SK-N-SH (cell line): Measurements from ENCODE around the gene TFAP2D. TPM values are rescaled to one million over a fixed set of nuclear protein-coding genes. Genes with fewer than 3 reads are reported as not detected.

Experiments used
- CTCF ChIA-PET: fragments of 300-600, 350-600 bp; formaldehyde crosslinking; extraction: SDS; loops from one replicate; lab custom pipeline; 2021; lab: Yijun Ruan, JAX
- POLR2A ChIA-PET: fragments of 350-600 bp; sonication (Branson Sonifier 250); formaldehyde crosslinking; extraction: SDS; loops from one replicate; lab custom pipeline; 2020; ENCODE audit warnings: antibody characterized with exemption, inconsistent platforms; lab: Yijun Ruan, JAX
- DNase-seq: peaks from one replicate; pipeline ENCODE4 v3.0.0; 2012
- H2AFZ ChIP-seq: fragments of 200-600 bp; sonication (generic); 2 replicates; pipeline ENCODE4 v1.8.1; 2016; ENCODE audit warnings: antibody characterized with exemption, mild to moderate bottlenecking, low read depth
- H3F3A ChIP-seq: fragments of 200-600 bp; sonication (generic); replicated peaks from 2 replicates; pipeline ENCODE3; 2016; ENCODE audit warnings: antibody characterized with exemption, mild to moderate bottlenecking; ENCODE audit not compliant: insufficient read depth
- H3K27ac ChIP-seq, 2 experiments: fragments of 200-500 bp in 1 of 2; fragments of 200-600 bp in 1 of 2; sonication (Bioruptor generic) in 1 of 2; sonication (generic), shearing (Covaris generic) in 1 of 2; 2 replicates each; pipeline versions ENCODE4 v1.5.1 to v1.6.1; 2014 to 2016; ENCODE audit warnings: low read depth in 2 of 2, inconsistent platforms in 1 of 2, low read length in 1 of 2, mild to moderate bottlenecking in 1 of 2, mixed read lengths in 1 of 2
- H3K27me3 ChIP-seq: fragments of 200-600 bp; sonication (generic), shearing (Covaris generic); 2 replicates; pipeline ENCODE4 v1.6.1; 2016; ENCODE audit warnings: mixed run types; ENCODE audit not compliant: insufficient read depth
- H3K36me3 ChIP-seq, 2 experiments: fragments of 200-500 bp in 1 of 2; fragments of 200-600 bp in 1 of 2; sonication (Bioruptor generic) in 1 of 2; sonication (generic) in 1 of 2; replicated peaks in 1 of 2; 2 replicates each; pipeline versions ENCODE3 to v1.5.1; 2014 to 2016; ENCODE audit warnings: low read length in 1 of 2, mild to moderate bottlenecking in 1 of 2; ENCODE audit not compliant: insufficient read depth in 2 of 2, control insufficient read depth in 1 of 2
- H3K4me1 ChIP-seq, 2 experiments: fragments of 200-500 bp in 1 of 2; fragments of 200-600 bp in 1 of 2; sonication (Bioruptor generic) in 1 of 2; sonication (generic), shearing (Covaris generic) in 1 of 2; 2 replicates each; pipeline versions ENCODE4 v1.5.1 to v1.6.1; 2014 to 2016; ENCODE audit warnings: low read depth in 1 of 2, low read length in 1 of 2, mixed run types in 1 of 2; ENCODE audit not compliant: insufficient read depth in 2 of 2, control insufficient read depth in 1 of 2
- H3K4me2 ChIP-seq: fragments of 200-600 bp; sonication (generic), shearing (Covaris generic); 2 replicates; pipeline ENCODE4 v1.6.1; 2017; ENCODE audit warnings: mixed run types
- H3K4me3 ChIP-seq, 2 experiments: fragments of 200-500 bp in 1 of 2; fragments of 200-600 bp in 1 of 2; sonication (Bioruptor generic) in 1 of 2; sonication (generic), shearing (Covaris generic) in 1 of 2; 2 replicates each; pipeline versions ENCODE4 v1.5.1 to v1.8.1; 2014 to 2016; ENCODE audit warnings: low read depth in 2 of 2, inconsistent platforms in 1 of 2, low read length in 1 of 2, mild to moderate bottlenecking in 1 of 2, mixed read lengths in 1 of 2, moderate library complexity in 1 of 2
- H3K79me2 ChIP-seq: fragments of 200-600 bp; sonication (generic); 2 replicates; pipeline ENCODE4 v1.8.1; 2017; ENCODE audit warnings: mild to moderate bottlenecking; ENCODE audit not compliant: insufficient read depth
- H3K9ac ChIP-seq: fragments of 200-600 bp; sonication (generic); 2 replicates; pipeline ENCODE4 v1.6.1; 2017; ENCODE audit warnings: mixed run types
- H3K9me2 ChIP-seq: fragments of 200-600 bp; sonication (generic); 2 replicates; pipeline ENCODE4 v1.6.1; 2017; ENCODE audit warnings: mixed run types
- H3K9me3 ChIP-seq: fragments of 200-600 bp; sonication (generic); 2 replicates; pipeline ENCODE4 v1.6.1; 2017; ENCODE audit warnings: mixed run types, mild to moderate bottlenecking, moderate library complexity
- H4K20me1 ChIP-seq: fragments of 200-600 bp; sonication (generic); 2 replicates; pipeline ENCODE4 v1.6.1; 2017; ENCODE audit warnings: mild to moderate bottlenecking, mixed run types; ENCODE audit not compliant: insufficient read depth
- EP300 ChIP-seq, 2 experiments: IDR thresholded peaks; 2 replicates each; pipeline versions ENCODE4 v1.4.0 to v1.6.1; 2012; ENCODE audit warnings: borderline replicate concordance in 1 of 2, low read depth in 1 of 2, low read length in 1 of 2
- EZH2phosphoT487 ChIP-seq: fragments of 200-600 bp; sonication (generic); IDR thresholded peaks from 2 replicates; pipeline ENCODE4 v1.6.1; 2017; ENCODE audit warnings: low read depth, mixed run types, mild to moderate bottlenecking, antibody characterized with exemption, moderate library complexity, borderline replicate concordance
- FOSL2 ChIP-seq: IDR thresholded peaks from 2 replicates; pipeline ENCODE4 v1.4.0; 2012; ENCODE audit warnings: low read depth, mild to moderate bottlenecking, moderate library complexity, borderline replicate concordance
- FOXJ3 ChIP-seq: sonication (generic); formaldehyde crosslinking; IDR thresholded peaks from 2 replicates; pipeline ENCODE4 v1.5.1; 2020; ENCODE audit warnings: mild to moderate bottlenecking, missing genetic modification reagents
- FOXM1 ChIP-seq: IDR thresholded peaks from 2 replicates; pipeline ENCODE4 v1.4.0; 2012; ENCODE audit warnings: low read depth, mild to moderate bottlenecking
- IRF3 ChIP-seq: fragments of 150-350 bp; IDR thresholded peaks from 2 replicates; pipeline ENCODE4 v1.6.1; 2016; ENCODE audit warnings: mild to moderate bottlenecking, low read depth, low read length
- MEF2A ChIP-seq: IDR thresholded peaks from 2 replicates; pipeline ENCODE4 v1.4.0; 2012; ENCODE audit warnings: low read depth, borderline replicate concordance
- RFX5 ChIP-seq: IDR thresholded peaks from 2 replicates; pipeline ENCODE4 v1.6.1; 2012; ENCODE audit warnings: mild to moderate bottlenecking, improper control_type of control experiment, low read length
- SMC3 ChIP-seq: IDR thresholded peaks from 2 replicates; pipeline ENCODE4 v1.6.1; 2012; ENCODE audit warnings: low read depth, low read length, improper control_type of control experiment
- TAF1 ChIP-seq: IDR thresholded peaks from 2 replicates; pipeline ENCODE4 v1.6.1; 2012; ENCODE audit warnings: low read depth, mild to moderate bottlenecking, low read length, moderate library complexity, borderline replicate concordance
- TCF12 ChIP-seq: IDR thresholded peaks from 2 replicates; pipeline ENCODE4 v1.4.0; 2012
- USF2 ChIP-seq: fragments of 150-350 bp; IDR thresholded peaks from 2 replicates; pipeline ENCODE4 v1.6.1; 2017; ENCODE audit warnings: antibody characterized with exemption, low read length, low read depth, borderline replicate concordance
- YY1 ChIP-seq: IDR thresholded peaks from 2 replicates; pipeline ENCODE4 v1.4.0; 2012; ENCODE audit warnings: low read depth, mild to moderate bottlenecking
- WGBS: methylation state at CpG from one replicate; pipeline ENCODE4 v1.1.6; 2017; ENCODE audit warnings: low lambda C conversion rate; 5-methylcytosine and 5-hydroxymethylcytosine counted together
- polyA plus RNA-seq, 3 experiments: library from polyadenylated mRNA; depleted of rRNA; stranded (reverse); fragments of >200 nt; gene quantifications; 2 replicates each; pipeline ENCODE4 v1.2.3, GENCODE V29; 2012
- TF ChIP-seq, protein P1 (sequence below): IDR thresholded peaks from 2 replicates; pipeline ENCODE4 v1.4.0; 2012; ENCODE audit warnings: low read depth, borderline replicate concordance
- TF ChIP-seq, protein P2 (sequence below): IDR thresholded peaks from 2 replicates; pipeline ENCODE4; 2012
- TF ChIP-seq, protein P3 (sequence below): IDR thresholded peaks from 2 replicates; pipeline ENCODE4 v1.4.0; 2012; ENCODE audit warnings: low read depth, borderline replicate concordance

The TFAP2D gene
- polyA plus RNA-seq, 1 of the 3 experiments (the other 2 are of a cell fraction) = not detected

DNA sequence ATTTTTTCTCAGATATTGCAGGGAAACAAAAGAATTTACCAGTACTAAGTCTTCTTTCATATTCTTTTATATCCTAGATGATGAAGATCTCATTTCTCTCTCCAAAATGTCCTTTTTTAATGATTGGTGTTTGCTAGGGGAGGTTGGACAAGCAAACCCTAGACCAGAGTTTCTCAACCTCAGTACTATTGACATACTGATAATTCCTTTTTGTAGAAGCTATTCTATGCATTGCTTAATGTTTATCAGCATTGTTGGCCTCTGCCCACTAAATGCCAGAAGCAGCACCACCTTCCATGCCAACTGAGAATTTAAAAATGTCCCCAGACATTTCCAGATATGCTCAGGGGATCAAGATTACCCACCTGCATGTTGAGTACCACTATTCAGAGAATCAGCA lies 91.0 kb downstream of the TFAP2D start (continued):
- TF ChIP-seq EZH2phosphoT487 (no peak), EP300 (IDR thresholded peaks at IDR 0.05; ENCODE audit: borderline replicate concordance in 1 of 2, low read depth in 1 of 2, low read length in 1 of 2) (no peak), USF2 (no peak), TCF12 (no peak), FOXM1 (no peak), SMC3 (no peak), FOSL2 (no peak)
- TF ChIP-seq, protein P1, sequence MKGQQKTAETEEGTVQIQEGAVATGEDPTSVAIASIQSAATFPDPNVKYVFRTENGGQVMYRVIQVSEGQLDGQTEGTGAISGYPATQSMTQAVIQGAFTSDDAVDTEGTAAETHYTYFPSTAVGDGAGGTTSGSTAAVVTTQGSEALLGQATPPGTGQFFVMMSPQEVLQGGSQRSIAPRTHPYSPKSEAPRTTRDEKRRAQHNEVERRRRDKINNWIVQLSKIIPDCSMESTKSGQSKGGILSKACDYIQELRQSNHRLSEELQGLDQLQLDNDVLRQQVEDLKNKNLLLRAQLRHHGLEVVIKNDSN = no peak

DNA sequence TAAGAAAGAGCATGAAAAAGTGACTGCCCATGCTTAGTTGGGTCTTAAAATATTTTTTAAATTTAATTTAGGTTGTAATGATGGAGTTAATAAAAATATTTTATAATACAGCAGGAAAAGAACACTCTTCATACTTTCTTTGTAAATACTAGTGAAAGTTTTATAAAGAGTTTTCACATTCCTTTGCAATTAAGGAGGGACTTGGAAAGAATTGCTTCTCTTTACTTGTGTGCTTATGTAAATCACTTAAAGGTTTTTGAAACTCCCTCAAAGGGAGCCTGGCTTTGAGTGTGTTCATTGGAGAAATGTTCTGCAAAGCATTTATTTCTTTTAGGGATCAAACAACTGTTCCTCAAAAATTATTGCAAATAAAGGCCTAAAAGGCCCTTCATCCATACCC lies 93.7 kb downstream of the TFAP2D start:
- H3K9me3 ChIP-seq = no peaks in the 10 kb centered on the region
- H3K36me3 ChIP-seq = no peaks in the 10 kb centered on the region
- H3K4me2 ChIP-seq = no peak overlapping the region
- no peak for DNase-seq
- no peak overlapping the region for H3K9ac ChIP-seq
- no peak overlapping the region for H3K4me3 ChIP-seq
- H2AFZ ChIP-seq = no peak overlapping the region
- no peaks in the 10 kb centered on the region for H4K20me1 ChIP-seq
- no peaks in the 10 kb centered on the region for H3F3A ChIP-seq
- H3K9me2 ChIP-seq = no peaks in the 10 kb centered on the region
- H3K4me1 ChIP-seq = no peaks in the 10 kb centered on the region; a peak in 1 of 4 replicates
- no peaks in the 10 kb centered on the region for H3K79me2 ChIP-seq
- ChIA-PET CTCF (no interaction called here), POLR2A (no interaction called here)
- no peaks in the 10 kb centered on the region for H3K27me3 ChIP-seq
- no peak overlapping the region for H3K27ac ChIP-seq
- TF ChIP-seq MEF2A (no peak), TAF1 (no peak)

DNA sequence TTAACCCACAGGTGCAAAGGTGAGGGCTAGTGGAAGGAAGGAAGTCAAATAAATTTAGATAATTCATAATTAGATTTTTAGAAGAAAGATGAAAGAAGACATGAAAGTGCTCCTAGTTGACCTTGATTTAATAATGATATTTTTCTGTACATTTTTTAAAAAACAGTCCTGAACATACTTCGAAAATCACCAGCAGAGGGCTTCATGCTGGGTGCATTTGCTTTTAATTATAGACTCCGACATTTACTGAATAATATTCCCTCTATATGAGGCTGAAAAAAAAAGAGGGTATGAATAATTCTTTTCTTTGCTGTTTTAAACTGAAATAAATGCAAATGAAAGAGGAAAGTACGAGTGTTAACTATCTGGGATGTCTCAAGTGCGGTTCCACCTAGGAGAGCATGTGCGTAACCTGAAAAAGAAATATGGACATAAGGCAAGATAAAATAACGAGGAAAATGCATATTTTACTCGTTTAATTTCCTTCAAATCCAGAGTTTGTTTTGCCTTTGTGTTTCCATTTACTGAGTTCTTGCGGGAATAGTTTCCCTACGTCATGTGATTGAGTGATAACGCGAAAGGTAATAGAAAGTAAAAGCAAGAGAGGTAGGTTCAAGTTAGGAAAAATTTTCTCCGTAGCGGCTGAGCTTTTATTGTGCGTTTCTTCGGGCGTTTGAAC lies 102.2 kb downstream of the TFAP2D start:
- H3K36me3 ChIP-seq = no peaks in the 10 kb centered on the region
- peak overlapping the region; percentile 78 for H2AFZ ChIP-seq
- H3K27ac ChIP-seq = peak overlapping the region in 1 of 2 experiments; percentile 99; a peak in 2 of 4 replicates
- no peaks in the 10 kb centered on the region; the same call in 1 of the 2 replicates for H4K20me1 ChIP-seq
- peak overlapping the region; percentile 63 for H3K4me3 ChIP-seq
- no peak for DNase-seq
- 2% methylated on average over 16 of the region's 16 CpGs for WGBS
- H3K4me1 ChIP-seq = peaks cover 0 to 3% of the 10 kb centered on the region in 2 experiments; a peak in 1 of 4 replicates
- H3F3A ChIP-seq = no peaks in the 10 kb centered on the region
- CTCF ChIA-PET = interaction anchor here (0.6 to 2.6 kb wide), 24 partner anchors 13 to 1444 kb away, joined by 3 to 22 read pairs (median 3); no protein-coding TSS in a partner anchor
- H3K9me2 ChIP-seq = no peaks in the 10 kb centered on the region
- peak overlapping the region; percentile 69; the same call in 1 of the 2 replicates for H3K4me2 ChIP-seq
- H3K79me2 ChIP-seq = no peaks in the 10 kb centered on the region
- no peaks in the 10 kb centered on the region for H3K9me3 ChIP-seq
- H3K9ac ChIP-seq = peak overlapping the region; percentile 10; the same call in 1 of the 2 replicates
- peaks cover 31% of the 10 kb centered on the region for H3K27me3 ChIP-seq
- POLR2A ChIA-PET = no interaction called here
- no peak for TF ChIP-seq YY1
- TF ChIP-seq, protein P2, sequence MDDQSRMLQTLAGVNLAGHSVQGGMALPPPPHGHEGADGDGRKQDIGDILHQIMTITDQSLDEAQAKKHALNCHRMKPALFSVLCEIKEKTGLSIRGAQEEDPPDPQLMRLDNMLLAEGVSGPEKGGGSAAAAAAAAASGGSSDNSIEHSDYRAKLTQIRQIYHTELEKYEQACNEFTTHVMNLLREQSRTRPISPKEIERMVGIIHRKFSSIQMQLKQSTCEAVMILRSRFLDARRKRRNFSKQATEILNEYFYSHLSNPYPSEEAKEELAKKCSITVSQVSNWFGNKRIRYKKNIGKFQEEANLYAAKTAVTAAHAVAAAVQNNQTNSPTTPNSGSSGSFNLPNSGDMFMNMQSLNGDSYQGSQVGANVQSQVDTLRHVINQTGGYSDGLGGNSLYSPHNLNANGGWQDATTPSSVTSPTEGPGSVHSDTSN = no peak
- TF ChIP-seq USF2 = no peak
- no peak for TF ChIP-seq FOXJ3 (CRISPR knock-in tag)
- TF ChIP-seq TCF12 = peak; percentile 51; the same call in 1 of the 2 replicates
- TF ChIP-seq IRF3 = no peak
- TF ChIP-seq RFX5 = no peak
- TF ChIP-seq, protein P3, sequence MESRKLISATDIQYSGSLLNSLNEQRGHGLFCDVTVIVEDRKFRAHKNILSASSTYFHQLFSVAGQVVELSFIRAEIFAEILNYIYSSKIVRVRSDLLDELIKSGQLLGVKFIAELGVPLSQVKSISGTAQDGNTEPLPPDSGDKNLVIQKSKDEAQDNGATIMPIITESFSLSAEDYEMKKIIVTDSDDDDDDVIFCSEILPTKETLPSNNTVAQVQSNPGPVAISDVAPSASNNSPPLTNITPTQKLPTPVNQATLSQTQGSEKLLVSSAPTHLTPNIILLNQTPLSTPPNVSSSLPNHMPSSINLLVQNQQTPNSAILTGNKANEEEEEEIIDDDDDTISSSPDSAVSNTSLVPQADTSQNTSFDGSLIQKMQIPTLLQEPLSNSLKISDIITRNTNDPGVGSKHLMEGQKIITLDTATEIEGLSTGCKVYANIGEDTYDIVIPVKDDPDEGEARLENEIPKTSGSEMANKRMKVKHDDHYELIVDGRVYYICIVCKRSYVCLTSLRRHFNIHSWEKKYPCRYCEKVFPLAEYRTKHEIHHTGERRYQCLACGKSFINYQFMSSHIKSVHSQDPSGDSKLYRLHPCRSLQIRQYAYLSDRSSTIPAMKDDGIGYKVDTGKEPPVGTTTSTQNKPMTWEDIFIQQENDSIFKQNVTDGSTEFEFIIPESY = no peak
- no peak for TF ChIP-seq TAF1
- TF ChIP-seq SMC3 = peak; percentile 48
